ENCODE results near the gene DNAJB4. TPM values are rescaled to one million over a fixed set of nuclear protein-coding genes. Genes with fewer than 3 reads are reported as not detected.

Gene DNAJB4
- total RNA-seq, 1 experiment from 2014 or later: 23.0 TPM

- no peaks in the 10 kb centered on the region for H3K27me3 Mint-ChIP-seq (ENCODE audit: unreplicated experiment)
- H3K9me3 Mint-ChIP-seq (ENCODE audit: low read depth, unreplicated experiment): no peaks in the 10 kb centered on the region
- peaks cover 16% of the 10 kb centered on the region for H3K36me3 Mint-ChIP-seq (ENCODE audit: insufficient read depth, unreplicated experiment)
- no peak overlapping the region for H3K27ac Mint-ChIP-seq (ENCODE audit: unreplicated experiment)
- DNase-seq: no peak
- TF ChIP-seq CTCF (IDR thresholded peaks at IDR 0.05; ENCODE audit: unreplicated experiment): no peak
- intact Hi-C loops (cut with micrococcal nuclease; ENCODE audit: unreplicated experiment): no loop called here
- H3K4me1 Mint-ChIP-seq (ENCODE audit: low read depth, unreplicated experiment): peaks cover 8% of the 10 kb centered on the region
- CTCF ChIA-PET: interaction anchor here (0.7 kb wide), 1 partner anchor 111 kb away, joined by 3 read pairs; no protein-coding TSS in a partner anchor
- H3K4me3 Mint-ChIP-seq (ENCODE audit: low read depth, unreplicated experiment): no peak overlapping the region
- BruUV-seq (replicated peaks): no TSS peak
These were observed 1.5 kb upstream of the DNAJB4 start for GRCh38 chr1:78003070-78003746.

- CTCF ChIA-PET: interaction anchor here (0.6 to 1.5 kb wide), 5 partner anchors 26 to 468 kb away, joined by 3 to 10 read pairs (median 5); partner anchors contain the start of genes FUBP1 and MIGA1
- H3K4me1 Mint-ChIP-seq (ENCODE audit: low read depth, unreplicated experiment): peaks cover 8% of the 10 kb centered on the region
- peak overlapping the region; percentile 75 for H3K4me3 Mint-ChIP-seq (ENCODE audit: low read depth, unreplicated experiment)
- peak; percentile 25 for DNase-seq
- no peak for TF ChIP-seq CTCF (IDR thresholded peaks at IDR 0.05; ENCODE audit: unreplicated experiment)
- BruUV-seq (replicated peaks): TSS peak; percentile 99
- H3K27me3 Mint-ChIP-seq (ENCODE audit: unreplicated experiment): no peaks in the 10 kb centered on the region
- intact Hi-C loops (cut with micrococcal nuclease; ENCODE audit: unreplicated experiment): loop anchor here (1.0 kb wide), 1 partner anchor 25 kb away; the partner anchor contains the start of gene FUBP1
- H3K9me3 Mint-ChIP-seq (ENCODE audit: low read depth, unreplicated experiment): no peaks in the 10 kb centered on the region
- H3K36me3 Mint-ChIP-seq (ENCODE audit: insufficient read depth, unreplicated experiment): peaks cover 14% of the 10 kb centered on the region
- peak overlapping the region; percentile 69 for H3K27ac Mint-ChIP-seq (ENCODE audit: unreplicated experiment)
These were observed 639 bp upstream of the DNAJB4 start for GRCh38 chr1:78003882-78004718.

- intact Hi-C loops (cut with micrococcal nuclease; ENCODE audit: unreplicated experiment): loop anchor here (1.0 kb wide), 1 partner anchor 109 kb away; no protein-coding TSS in a partner anchor
- Mint-ChIP-seq H3K36me3 (ENCODE audit: insufficient read depth, unreplicated experiment) (peaks cover 14% of the 10 kb centered on the region), H3K4me3 (ENCODE audit: low read depth, unreplicated experiment) (peak overlapping the region; percentile 75), H3K27ac (ENCODE audit: unreplicated experiment) (peak overlapping the region; percentile 69), H3K27me3 (ENCODE audit: unreplicated experiment) (no peaks in the 10 kb centered on the region), H3K4me1 (ENCODE audit: low read depth, unreplicated experiment) (peaks cover 8% of the 10 kb centered on the region), H3K9me3 (ENCODE audit: low read depth, unreplicated experiment) (no peaks in the 10 kb centered on the region)
- TF ChIP-seq CTCF (IDR thresholded peaks at IDR 0.05; ENCODE audit: unreplicated experiment): no peak
- TSS peak; percentile 59 for BruUV-seq (replicated peaks)
- CTCF ChIA-PET: interaction anchor here (0.9 to 1.5 kb wide), 5 partner anchors 12 to 109 kb away, joined by 3 to 10 read pairs (median 4); partner anchors contain the start of gene FUBP1
- no peak for DNase-seq
These were observed 646 bp downstream of the DNAJB4 start for GRCh38 chr1:78005448-78005722.

GRCh38 chr1:78005755-78006154 lies 1.0 kb downstream of the DNAJB4 start:
- no peaks in the 10 kb centered on the region for H3K9me3 Mint-ChIP-seq (ENCODE audit: low read depth, unreplicated experiment)
- H3K36me3 Mint-ChIP-seq (ENCODE audit: insufficient read depth, unreplicated experiment): peaks cover 14% of the 10 kb centered on the region
- TF ChIP-seq CTCF (IDR thresholded peaks at IDR 0.05; ENCODE audit: unreplicated experiment): no peak
- peak overlapping the region; percentile 69 for H3K27ac Mint-ChIP-seq (ENCODE audit: unreplicated experiment)
- no TSS peak for BruUV-seq (replicated peaks)
- peaks cover 8% of the 10 kb centered on the region for H3K4me1 Mint-ChIP-seq (ENCODE audit: low read depth, unreplicated experiment)
- H3K27me3 Mint-ChIP-seq (ENCODE audit: unreplicated experiment): no peaks in the 10 kb centered on the region
- peak overlapping the region; percentile 75 for H3K4me3 Mint-ChIP-seq (ENCODE audit: low read depth, unreplicated experiment)
- intact Hi-C loops (cut with micrococcal nuclease; ENCODE audit: unreplicated experiment): loop anchor here (1.0 kb wide), 1 partner anchor 109 kb away; no protein-coding TSS in a partner anchor
- CTCF ChIA-PET: interaction anchor here (0.9 to 1.5 kb wide), 4 partner anchors 12 to 109 kb away, joined by 3 to 5 read pairs (median 4); no protein-coding TSS in a partner anchor
- DNase-seq: peak; percentile 32
